ENCODE measurements around the gene ING4.

The ING4 gene

DNA sequence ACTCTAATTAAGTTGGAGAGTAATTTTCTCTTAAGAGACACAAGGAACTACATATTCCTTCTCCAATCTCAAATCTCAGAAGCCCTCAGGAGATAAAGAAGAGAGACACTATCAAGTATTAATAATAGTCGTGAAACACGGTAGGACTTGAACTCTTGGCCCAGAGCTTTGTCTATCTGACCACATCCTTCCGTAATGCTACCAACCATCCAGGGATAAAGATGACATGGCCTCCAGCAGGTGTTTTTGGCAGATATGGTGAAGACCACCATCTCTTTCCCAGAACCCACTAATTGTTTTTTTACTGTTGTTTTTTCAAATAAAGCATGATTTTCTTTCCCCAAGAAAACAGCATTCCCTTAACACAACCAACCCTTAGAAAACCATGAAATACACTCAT, 22.9 kb upstream of the ING4 start:
- DNase-seq: no peak

DNA sequence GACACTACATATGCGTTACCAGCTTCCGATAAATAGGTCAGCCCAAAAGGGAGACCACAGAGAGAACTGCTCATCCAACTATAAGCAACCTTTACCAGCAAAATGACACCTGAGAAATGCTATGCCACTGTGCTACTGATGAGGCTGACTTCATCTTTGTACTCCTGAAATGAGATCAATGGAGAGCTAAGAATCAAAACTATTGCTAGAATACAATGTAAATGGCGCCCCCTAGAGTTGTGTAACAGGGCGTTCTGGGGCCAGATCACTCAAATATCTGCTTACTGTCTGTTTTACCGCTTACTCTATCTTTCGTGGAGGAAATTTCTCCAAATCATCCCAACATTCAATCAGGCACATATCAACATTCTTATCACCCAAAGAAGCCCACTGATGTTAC, 21.7 kb upstream of the ING4 start:
- peak; percentile 76 to 82 (median 79) for DNase-seq

DNA sequence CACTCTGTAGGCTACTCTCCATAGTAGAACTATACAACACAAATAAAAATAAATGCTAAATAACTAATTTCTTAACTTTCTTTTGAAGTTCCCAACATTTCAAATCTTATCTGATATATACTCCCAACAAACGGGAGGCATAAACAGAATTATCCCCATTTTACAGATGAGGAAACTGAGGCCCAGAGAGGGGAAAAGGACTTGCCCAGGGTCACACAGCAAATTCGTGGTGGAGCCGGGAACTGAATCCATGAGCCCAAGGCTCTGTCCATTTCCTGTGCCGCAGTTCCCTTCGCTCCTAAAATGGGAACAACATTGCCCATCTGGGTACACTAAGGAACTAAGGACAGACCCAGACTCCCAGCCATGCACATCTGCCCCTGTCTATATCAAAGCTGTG, 14.0 kb upstream of the ING4 start:
- no peak for DNase-seq

DNA sequence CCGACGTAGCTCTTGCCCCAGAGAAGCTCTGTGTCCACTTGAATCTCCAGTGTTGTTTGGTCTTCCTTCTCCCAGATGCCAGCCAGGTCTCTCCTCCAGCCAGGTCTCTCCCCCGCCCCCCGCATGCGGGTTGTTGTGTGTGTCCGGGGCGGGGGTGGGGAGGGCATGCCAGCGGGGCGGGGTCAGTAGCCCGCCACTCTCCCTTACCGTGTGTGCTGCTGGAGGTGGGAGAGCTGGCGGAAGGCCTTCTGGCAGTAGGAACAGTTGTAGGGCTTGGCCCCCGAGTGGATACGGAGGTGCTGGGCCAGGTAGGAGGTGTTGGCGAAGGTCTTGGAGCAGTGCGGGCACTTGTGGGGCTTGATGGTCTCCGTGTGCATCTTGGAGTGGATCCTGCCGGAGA, 9.2 kb upstream of the ING4 start:
- DNase-seq: no peak

DNA sequence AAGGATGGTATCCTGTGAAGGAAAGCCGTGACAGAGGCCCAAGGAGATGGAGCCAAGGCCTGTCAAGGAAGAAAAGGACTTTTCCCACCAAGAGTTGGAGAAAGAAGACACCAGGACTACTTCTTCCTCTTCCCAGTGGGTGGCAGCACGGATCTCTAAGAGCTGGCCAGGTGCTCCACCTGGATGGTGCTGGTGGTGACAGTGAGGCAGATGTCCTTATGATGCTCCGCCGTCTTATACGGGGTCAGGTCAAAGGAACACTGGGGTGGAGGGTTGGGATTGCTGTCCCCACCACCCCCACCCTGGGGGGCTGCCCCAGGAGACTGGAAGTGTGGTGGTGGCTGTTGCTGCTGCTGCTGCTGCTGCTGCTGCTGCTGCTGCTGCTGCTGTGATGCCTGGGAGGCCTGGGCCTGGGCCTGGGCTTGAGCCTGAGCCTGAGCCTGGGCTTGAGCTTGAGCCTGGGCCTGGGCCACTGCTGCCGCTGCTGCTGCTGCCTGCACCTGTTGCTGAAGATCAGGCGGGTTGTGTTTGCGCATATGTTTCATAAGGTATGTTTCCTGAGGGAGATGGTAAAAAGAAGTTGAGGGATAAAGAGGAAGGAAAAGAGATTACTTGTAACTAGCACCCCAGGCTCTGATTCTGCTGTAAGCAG, 4.8 kb upstream of the ING4 start:
- DNase-seq: no peak

DNA sequence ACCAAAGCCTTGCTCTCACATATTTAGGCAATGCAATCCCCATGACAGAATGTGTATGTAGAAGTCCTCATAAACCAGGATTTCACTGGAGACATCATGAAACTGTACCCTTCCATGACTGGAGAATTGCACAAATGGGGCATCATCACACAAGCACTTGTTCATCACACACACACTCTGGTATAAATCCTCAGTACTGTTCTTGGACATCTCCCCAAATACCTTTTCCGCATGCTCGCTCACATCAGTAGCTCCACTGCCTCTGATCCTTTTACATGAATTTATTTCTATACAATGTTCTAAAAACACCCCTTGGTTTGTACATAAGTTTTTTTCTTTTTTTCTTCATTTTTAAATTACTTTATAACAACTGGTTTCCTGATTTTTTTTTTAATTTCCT, 3.3 kb upstream of the ING4 start:
- DNase-seq: no peak

DNA sequence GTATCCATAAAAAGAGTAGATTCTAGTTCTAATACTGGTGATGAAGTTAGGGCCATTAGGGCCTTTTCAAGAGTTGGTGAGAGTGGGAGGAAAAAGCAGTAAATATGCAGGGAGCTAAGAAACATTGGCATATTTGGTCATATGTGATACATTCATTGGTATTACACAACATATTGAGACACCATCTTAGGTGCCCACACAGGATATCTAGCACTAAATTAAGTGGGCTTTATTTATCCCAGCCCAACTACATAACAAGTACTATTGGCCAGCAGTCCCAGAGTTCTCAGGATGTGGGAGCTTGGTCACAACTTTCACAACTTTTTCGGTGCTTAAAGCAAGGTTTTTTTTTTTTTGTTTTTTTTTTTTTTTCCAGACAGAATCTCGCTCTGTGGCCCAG, 2.0 kb upstream of the ING4 start:
- peak; percentile 15 to 58 (median 56) for DNase-seq

DNA sequence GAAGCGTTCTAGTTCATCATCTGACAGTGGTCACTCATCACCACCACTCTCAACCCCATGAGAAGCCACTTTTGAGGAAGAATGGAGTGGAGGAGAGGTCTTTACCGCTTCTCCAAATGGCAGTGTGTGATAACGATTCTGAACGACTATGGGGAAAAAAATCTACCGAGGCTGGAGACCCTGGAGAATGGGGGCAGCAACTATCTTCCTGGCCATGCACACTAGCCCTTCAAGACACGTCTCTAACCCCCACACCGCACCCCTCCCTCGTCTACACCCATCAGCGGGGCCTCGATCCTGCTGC, 365 bp downstream of the ING4 start:
- DNase-seq: no peak

DNA sequence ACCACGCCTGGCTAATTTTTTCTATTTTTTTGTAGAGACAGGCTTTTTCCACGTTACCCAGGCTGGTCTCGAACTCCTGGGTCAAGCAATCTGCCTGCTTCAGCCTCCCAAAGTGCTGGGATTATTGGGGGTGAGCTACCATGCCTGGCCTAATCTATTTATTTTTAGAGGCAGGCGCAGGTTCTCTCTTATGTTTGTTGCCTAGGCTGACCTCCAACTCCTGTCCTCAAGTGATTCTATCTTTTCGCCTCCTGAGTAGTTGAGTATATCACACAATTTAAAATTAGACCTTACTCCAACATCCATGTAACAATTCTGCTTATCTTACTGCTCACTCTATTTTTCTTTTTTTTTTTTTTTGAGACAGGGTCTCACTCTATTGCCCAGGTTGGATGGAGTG, 8.9 kb downstream of the ING4 start:
- DNase-seq: peak in 1 of 3 donors; percentile 13

DNA sequence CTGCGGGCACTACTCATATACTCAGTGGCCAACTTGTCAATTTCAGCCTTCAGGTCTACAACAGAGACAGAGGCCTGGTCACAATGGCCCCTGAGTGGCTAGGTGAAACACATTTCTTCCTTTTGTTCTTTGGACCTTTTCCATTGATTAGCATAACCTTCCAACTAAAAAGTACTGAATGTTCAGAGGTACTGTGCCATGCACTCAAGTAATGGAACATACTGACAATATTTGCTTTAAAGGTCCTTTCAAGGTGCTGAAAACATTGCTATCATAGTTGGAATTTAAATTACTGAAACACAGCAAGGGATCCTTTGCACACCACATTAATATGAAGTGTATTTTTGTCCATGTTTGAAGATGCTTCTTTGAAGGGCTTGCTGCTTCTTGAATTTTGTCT, 9.6 kb downstream of the ING4 start:
- DNase-seq: no peak

DNA sequence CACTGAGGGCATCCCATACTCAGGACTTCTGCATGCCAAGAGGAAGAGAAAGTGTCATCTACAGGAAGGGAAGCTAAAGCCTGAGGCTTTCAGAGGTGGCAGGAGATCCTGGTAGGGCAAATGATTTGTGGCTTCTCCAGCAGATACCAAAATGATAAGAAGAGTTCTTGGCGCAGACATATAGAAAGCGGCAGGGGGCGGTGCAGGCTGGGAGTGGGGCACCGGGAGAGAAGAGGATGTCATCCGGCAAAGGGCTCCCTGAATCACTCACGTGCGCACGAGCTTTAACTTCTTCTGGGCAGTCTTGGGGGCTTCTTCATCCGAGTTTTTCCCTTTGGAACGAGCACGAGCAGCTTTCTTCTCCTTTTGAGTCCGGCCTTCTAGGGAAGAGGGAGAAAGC, 10.5 kb downstream of the ING4 start:
- DNase-seq: no peak

DNA sequence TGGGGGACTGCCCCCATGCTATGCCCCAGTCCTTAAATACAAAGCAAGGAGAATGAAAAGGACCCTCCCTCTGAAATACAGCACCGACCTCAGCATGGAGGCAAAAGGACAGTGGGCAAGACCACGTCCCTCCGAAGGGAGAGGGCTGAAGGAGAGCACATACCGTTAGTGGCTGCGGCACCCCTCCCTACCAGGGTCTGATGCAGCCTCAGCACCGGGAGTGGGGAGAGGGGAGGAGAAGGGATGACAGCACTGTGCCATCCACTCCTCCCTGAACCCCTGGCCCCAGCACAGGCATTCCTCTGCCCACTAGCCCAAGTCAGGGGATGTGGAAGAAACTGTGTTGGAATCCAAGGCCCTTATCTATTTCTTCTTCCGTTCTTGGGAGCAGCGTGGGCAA, 12.1 kb downstream of the ING4 start:
- DNase-seq: no peak

DNA sequence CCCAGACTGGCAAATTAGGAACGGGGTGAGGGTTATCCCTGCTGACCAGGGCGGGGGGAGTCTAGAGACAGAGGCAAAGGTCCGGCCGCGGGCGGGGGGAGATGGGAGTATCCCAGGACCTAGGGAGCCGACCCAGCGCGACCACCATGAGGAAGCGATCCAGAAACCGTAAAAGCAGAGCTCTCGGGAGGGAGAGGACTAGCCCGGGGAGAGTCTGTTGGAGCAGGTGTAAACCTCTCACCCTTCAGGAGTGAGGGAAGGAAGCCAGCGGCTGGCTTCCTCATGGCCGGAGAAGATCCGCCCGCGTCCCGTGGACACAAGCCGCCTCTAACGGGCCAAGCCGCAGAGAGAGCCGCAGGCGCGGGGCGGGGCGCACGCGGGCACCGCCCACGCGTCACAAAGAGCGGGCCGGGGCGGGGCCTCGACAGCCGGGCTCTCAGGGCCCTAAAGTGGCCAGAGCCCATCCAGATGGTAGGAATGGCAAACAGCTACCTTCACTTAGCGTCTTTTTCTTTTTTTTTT, 15.8 kb downstream of the ING4 start, which contains the start of gene ACRBP:
Gene ACRBP, minus strand, starts transcription at position 350 of the 522 bp plus-strand sequence. Its CDS starts 66 bp downstream, at position 284.
- DNase-seq: peak; percentile 84 to 92 (median 84)

DNA sequence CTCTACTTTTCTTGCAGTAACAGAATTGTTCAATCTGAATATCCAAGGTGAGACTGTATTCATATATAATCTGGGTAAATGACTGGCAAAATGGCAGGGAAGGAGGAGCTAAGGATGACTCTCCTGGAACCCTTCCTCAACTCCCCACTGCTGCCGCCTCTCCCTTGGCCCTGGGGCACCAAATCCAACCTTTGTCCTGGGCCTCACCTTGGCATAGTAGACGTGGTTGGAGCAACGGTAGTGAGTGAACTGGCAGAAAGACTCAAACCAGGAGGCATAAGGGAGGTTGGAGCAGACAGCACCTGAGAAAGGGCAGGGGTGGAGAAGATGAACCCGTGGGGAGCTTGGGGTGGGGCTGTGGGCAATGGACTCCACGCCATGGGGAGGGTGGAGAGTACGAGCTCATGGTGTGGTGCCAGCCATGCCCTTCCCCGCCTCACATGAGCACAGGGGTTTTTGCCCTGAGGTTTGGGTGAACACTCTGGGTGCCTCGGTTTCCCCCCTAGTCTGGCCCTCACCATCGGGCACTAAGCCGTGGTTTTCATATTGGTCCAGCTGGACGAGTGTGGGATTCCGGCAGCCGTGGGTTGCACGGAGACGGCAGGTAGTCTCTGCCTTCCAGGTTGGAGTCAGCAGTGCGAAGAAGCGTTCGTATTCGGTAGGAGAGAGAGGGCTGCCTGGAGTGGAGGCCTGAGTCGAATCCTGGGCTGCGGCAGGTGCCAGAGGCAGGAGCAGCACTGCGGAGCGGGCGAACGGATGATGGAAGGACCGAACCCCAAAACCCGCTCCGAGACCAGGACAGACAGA, 16.4 kb downstream of the ING4 start:
- DNase-seq: peak in 1 of 3 donors; percentile 17

DNA sequence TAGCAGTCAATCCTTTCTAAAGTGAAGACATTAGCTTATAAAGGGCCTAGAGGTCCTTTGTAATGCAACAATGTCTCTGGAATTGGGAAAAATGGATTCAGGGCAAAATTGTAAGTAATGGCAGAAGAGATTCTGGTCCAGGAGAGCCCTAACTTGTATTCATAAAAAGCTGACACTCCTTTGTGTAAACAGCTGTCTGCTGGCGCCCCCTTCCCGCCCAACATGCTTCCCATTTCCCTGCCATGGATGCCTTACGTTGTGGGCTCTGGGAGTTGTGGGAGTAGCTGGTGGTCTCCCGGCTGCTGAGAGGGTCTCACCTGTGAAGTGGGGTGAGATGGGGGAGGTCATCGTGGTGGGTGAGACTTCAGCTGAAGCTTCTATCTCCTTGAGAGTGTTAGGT, 18.0 kb downstream of the ING4 start:
- DNase-seq: peak in 2 of 3 donors; percentile 18 to 33

DNA sequence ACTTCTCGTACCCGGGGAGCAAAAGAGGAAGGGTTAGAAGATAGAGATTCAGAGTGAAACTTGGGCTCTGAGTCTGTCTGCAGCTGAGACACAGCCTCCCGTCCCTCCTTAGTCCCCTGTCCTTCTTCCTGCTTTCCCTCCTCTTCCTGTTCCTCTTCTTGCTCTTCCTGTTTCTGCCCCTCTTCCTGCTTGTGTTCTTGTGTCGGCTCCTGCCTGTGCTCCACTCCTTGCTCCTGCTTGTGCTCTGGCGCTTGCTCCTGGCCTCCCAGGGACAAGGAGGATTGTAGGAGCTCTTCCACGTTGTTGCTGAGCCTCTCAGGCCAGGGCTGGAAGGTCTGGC, 18.7 kb downstream of the ING4 start:
- DNase-seq: peak; percentile 80 to 84 (median 83)

DNA sequence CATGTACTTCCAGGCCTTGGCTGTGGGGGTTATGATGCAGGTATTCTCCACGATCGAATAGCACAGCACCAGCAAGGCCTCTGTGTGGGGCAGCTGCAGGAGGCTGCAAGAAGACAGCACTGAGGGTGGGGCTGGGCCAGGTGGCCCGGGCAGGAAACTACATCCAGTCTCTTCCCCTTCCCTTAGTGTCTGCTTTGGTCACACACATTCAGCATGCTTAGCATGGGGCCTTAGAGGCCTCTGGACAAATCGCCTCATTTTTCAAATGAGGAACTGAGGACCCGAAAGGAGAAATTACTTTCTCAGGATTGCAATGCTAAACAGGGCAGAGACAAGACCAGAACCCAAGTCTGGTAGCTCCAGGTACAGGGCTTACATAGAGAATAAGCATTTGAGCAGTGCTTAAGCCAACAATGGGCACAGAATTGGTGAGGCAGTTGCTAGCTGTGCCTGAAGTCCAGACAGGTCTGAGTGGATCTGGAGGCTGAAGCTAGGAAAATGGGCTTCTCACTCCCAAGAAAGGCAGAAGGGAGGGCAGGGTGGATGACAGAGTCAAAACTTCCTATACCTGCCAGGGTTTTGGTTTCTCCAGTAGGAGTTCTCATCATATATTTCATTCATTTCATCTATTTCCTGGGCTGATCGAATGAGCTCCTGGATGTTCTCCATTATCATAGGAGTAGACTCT, 19.2 kb downstream of the ING4 start:
- peak; percentile 57 to 75 (median 66) for DNase-seq

DNA sequence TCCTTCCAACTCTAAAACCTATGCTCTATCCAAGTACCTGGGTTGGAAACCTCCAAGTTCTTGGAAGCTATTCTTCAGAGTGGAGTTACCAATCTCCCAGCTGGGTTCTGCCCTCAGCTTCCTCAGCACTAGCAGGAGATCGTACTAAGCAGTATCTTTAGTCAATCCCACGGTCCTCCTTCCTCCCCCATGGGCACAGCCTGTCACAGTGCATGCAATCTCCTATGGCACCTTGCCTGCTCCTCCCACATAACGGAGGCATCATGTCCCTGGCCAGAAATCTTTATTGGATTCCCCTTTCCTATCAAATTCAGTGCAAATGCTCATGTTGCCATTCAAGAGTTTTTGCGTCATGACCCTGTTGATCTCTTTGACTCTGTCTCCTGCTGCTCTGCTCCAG, 21.8 kb downstream of the ING4 start:
- peak in 1 of 3 donors; percentile 17 for DNase-seq

DNA sequence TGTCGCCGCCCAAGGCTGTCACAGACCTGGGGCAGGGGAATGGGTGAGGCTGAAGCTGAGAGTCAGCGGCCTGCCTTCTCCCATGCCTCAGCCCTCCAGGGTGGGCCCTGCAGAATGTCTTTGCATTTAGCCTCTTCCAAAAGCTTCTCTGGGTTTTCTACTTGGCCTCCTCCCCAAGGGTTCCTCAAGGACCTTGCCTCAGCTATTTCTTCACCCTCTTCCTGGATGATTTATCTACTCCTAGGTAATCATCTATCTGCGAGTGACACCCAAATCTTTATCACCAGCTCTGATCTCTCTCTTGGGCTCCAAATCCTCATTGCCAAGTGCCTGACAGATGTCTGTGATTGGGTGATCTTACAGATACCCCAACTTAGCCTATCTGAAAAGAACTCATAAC, 22.4 kb downstream of the ING4 start:
- DNase-seq: peak in 1 of 3 donors; percentile 14

DNA sequence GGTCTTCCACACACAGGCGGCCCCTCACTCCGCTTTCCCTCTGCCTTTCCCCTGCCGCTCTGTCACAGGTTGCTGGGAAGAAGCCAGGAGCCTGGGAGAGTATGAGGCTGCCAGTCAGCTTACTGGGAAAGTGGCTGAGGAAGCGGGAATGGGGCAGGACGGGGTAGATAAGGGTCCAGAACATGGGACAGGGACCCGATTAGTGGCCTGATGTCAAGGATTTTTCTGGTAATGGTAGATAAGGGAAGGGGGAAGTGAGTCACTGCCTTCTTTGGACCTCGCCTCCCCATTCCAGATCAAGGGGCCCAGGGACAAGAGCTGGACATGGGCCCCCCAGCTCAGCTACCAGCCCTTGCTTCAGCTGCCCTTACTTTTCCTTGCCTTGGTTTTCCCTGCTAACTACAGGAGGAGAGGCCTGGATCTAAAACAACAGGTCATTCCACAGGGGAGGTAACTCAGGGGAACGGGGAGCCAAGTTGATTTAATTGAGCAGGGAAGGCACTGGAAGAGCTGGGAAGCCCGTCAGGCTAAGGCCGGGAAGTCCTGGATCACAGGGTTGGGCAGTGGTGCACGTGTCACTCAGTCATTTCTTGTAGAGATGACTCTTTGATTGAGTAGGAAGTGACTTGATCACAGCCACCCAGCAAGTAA, 23.6 kb downstream of the ING4 start:
- DNase-seq: peak; percentile 65 to 75 (median 75)

DNA sequence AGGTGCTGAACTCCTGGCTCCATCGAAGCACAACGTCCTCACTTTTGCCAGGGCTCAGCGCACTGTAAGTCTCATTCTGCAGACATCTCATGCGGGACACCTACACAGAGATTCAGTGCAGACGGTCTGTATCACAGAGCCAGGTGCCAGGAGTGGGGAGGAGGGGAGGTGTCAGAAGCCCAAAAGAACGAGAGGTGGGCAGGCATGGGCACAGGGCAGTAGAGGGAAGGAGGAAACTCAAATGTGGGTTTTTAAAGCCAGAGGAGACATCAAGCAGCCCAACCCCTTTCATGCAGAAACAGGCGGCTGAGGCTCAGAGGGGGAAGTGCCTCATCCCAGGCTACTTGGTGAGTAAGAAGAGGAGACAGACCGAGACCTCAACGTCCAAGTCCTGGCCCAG, 24.6 kb downstream of the ING4 start:
- DNase-seq: peak; percentile 75 to 79 (median 77)

DNA sequence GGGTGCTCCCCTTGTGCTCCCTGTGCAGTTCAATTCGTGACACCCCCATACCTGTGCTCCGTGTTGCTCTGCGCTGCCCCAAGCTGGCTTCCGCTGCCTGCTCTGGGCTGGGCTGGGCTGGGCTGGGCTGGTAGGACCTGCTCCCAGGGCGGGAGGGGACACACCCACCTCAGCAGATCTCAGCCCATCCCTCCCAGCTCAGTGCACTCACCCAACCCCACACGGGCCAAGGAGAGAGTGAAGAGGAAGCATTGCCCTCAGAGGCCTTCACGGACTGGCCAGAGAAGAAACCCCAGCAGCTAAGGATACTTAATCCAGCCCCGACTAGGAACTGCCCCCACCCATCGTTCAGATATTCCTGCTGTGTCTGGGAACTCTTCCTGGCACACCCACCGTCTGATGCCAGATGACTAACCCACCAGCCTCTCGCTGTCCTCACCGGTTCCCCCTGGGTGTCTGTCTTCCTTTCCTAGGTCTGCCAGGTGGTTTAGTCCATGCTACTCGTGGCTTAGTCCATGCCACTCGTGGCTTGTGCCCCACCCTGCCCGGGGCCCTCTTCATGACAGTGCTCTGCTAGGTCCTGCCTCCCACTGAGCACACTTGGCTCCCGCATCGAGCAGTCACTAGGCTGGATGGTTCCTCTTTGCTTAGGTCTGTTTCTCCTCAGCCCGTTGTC, 26.9 kb downstream of the ING4 start, which contains the start of gene LPAR5:
Gene LPAR5, minus strand, starts transcription at position 104 of the 676 bp plus-strand sequence. CDS start 14,711 bp downstream, outside the sequence.
- DNase-seq: peak; percentile 63 to 68 (median 66)

Measured in suppressor macrophage treated with lipopolysaccharide for 1 hour (primary cell).